Fibroblast of lung (primary cell): ENCODE results near the gene PUS1.

Source experiments
- CTCF ChIP-seq, 2 donors: IDR thresholded peaks in 1 of 2; conservative IDR thresholded peaks in 1 of 2; 1 replicate in 1 of 2; 2 replicates in 1 of 2; pipeline ENCODE4 v1.5.1; 2011 to 2012; ENCODE audit warnings: low read length in 2 of 2, control low read depth in 1 of 2, inconsistent platforms in 1 of 2, low read depth in 1 of 2, mild to moderate bottlenecking in 1 of 2
- EZH2 ChIP-seq: IDR thresholded peaks from 2 replicates; pipeline ENCODE4 v1.5.1; 2012; ENCODE audit warnings: low read length, control low read depth, mild to moderate bottlenecking; ENCODE audit errors: missing control alignments

GRCh38 chr12:131963381-131963780, 34.3 kb downstream of the PUS1 start:
- no peak for TF ChIP-seq CTCF (conservative IDR thresholded peaks at IDR 0.05 in 1 of 2, IDR thresholded peaks at IDR 0.05 in 1 of 2; ENCODE audit: low read depth in 1 of 2, low read length in 2 of 2)
- no peak for TF ChIP-seq EZH2
